KMS-11 (cell line): ENCODE measurements around the gene PAN2.
"Not testable (repeated sequence)": the region's sequence is repeated elsewhere in the genome, so short reads cannot be mapped to it uniquely, and the experiment has no call there.

Experiments used
- H2AFZ ChIP-seq: fragments of 200-600 bp; sonication (generic); 2 replicates; pipeline ENCODE4 v1.6.1; 2016; ENCODE audit warnings: antibody characterized with exemption, mixed run types, low read depth
- H3K27ac ChIP-seq: fragments of 200-600 bp; sonication (generic); 2 replicates; pipeline ENCODE4 v1.6.1; 2016; ENCODE audit warnings: mild to moderate bottlenecking, mixed run types
- H3K27me3 ChIP-seq: fragments of 200-600 bp; sonication (generic); 2 replicates; pipeline ENCODE4 v1.6.1; 2017; ENCODE audit warnings: mild to moderate bottlenecking, low read depth, mixed run types, moderate library complexity; ENCODE audit not compliant: insufficient read depth
- H3K36me3 ChIP-seq: fragments of 200-600 bp; sonication (generic); 2 replicates; pipeline ENCODE4 v1.6.1; 2017; ENCODE audit warnings: mild to moderate bottlenecking, mixed run types; ENCODE audit not compliant: insufficient read depth
- H3K4me1 ChIP-seq: fragments of 200-600 bp; sonication (generic); 2 replicates; pipeline ENCODE4 v1.6.1; 2016; ENCODE audit warnings: mild to moderate bottlenecking, low read depth, mixed run types; ENCODE audit not compliant: poor library complexity, severe bottlenecking
- H3K4me2 ChIP-seq: fragments of 200-600 bp; sonication (generic); 2 replicates; pipeline ENCODE4 v1.7.0; 2016; ENCODE audit warnings: mild to moderate bottlenecking, mixed run types
- H3K4me3 ChIP-seq: fragments of 200-600 bp; sonication (generic); IDR thresholded peaks from 2 replicates; pipeline ENCODE4 v1.6.1; 2017; ENCODE audit warnings: low read depth, low read length, mixed read lengths; ENCODE audit not compliant: insufficient read depth
- H3K79me2 ChIP-seq: fragments of 200-600 bp; sonication (generic); 2 replicates; pipeline ENCODE4 v1.6.1; 2016; ENCODE audit warnings: low read depth, mixed run types; ENCODE audit not compliant: insufficient read depth
- H3K9ac ChIP-seq: fragments of 200-600 bp; sonication (generic); 2 replicates; pipeline ENCODE4 v1.6.1; 2016; ENCODE audit warnings: mild to moderate bottlenecking, mixed run types
- H4K20me1 ChIP-seq: fragments of 200-600 bp; sonication (generic); 2 replicates; pipeline ENCODE4 v1.6.1; 2016; ENCODE audit warnings: mild to moderate bottlenecking, mixed run types; ENCODE audit not compliant: insufficient read depth
- TF ChIP-seq, protein P1 (sequence below): fragments of 200-600 bp; sonication (generic); conservative IDR thresholded peaks from 2 replicates; pipeline ENCODE4 v1.6.1; 2017; ENCODE audit warnings: low read depth, mild to moderate bottlenecking, antibody characterized with exemption, low read length, moderate library complexity, mixed read lengths

The PAN2 gene

DNA sequence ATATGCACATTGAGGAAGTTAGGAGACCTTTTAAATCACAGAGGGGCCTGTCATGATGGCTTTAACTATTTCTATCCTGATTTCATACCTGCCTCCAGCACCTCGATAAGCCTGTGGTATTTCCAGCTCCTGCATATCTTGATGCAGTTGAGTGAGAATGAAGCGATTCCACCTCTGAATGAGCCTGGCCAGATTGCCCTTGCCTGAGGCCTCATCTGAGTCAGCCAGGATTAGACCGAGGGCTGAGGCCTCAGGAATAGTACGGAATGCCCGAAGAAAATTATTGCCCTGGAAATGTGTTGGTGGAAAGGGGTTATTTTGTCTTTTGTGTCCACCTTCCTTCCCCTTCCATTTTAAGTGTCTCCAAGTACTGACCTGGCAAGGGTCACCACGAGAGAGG, 9.6 kb downstream of the PAN2 start:
- TF ChIP-seq, protein P1, sequence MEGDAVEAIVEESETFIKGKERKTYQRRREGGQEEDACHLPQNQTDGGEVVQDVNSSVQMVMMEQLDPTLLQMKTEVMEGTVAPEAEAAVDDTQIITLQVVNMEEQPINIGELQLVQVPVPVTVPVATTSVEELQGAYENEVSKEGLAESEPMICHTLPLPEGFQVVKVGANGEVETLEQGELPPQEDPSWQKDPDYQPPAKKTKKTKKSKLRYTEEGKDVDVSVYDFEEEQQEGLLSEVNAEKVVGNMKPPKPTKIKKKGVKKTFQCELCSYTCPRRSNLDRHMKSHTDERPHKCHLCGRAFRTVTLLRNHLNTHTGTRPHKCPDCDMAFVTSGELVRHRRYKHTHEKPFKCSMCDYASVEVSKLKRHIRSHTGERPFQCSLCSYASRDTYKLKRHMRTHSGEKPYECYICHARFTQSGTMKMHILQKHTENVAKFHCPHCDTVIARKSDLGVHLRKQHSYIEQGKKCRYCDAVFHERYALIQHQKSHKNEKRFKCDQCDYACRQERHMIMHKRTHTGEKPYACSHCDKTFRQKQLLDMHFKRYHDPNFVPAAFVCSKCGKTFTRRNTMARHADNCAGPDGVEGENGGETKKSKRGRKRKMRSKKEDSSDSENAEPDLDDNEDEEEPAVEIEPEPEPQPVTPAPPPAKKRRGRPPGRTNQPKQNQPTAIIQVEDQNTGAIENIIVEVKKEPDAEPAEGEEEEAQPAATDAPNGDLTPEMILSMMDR, result no peak
- Histone ChIP-seq H3K9ac (no peak overlapping the region), H3K4me2 (no peak overlapping the region), H3K4me1 (peaks cover 7% of the 10 kb centered on the region), H3K79me2 (no peaks in the 10 kb centered on the region), H4K20me1 (no peaks in the 10 kb centered on the region), H3K27me3 (no peaks in the 10 kb centered on the region), H3K36me3 (no peaks in the 10 kb centered on the region), H3K4me3 (no peak overlapping the region), H3K27ac (no peak overlapping the region), H2AFZ (no peak overlapping the region)

DNA sequence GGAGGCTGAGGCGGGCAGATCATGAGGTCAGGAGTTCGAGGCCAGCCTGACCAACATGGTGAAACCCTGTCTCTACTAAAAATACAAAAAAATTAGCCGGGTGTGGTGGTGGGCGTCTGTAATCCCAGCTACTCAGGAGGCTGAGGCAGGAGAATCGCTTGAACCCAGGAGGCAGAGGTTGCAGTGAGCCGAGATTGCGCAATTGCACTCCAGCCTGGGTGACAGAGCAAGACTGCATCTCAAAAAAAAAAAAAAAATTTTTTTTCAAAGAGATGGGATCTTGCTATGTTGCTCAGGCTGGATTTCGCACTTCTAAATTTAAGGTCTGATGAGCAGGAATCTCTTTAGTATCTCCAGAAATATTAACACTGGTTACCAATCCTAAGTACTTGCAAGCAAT, 12.2 kb downstream of the PAN2 start:
- H3K9ac ChIP-seq, H3K36me3 ChIP-seq, H4K20me1 ChIP-seq, H3K27ac ChIP-seq, H3K4me3 ChIP-seq, H2AFZ ChIP-seq, H3K4me2 ChIP-seq, H3K79me2 ChIP-seq, H3K27me3 ChIP-seq: not testable (repeated sequence)
- H3K4me1 ChIP-seq, result peaks cover 16% of the 10 kb centered on the region

DNA sequence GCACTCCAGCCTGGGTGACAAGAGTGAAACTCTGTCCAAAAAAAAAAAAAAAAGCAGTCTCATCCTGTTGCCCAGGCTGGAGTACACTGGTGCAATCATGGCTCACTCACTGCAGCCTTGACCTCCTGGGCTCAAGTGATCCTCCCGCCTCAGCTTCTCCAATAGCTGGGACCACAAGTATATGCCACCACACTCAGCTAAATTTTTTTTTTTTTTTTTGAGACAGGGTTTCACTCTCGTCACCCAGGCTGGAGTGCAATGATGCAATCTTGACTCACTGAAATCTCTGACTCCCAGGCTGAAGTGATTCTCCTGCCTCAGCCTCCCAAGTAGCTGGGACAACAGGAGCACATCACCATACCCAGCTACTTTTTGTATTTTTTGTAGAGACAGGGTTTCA, 12.8 kb downstream of the PAN2 start:
- TF ChIP-seq, protein P1, result no peak
- H3K4me2 ChIP-seq, result no peak overlapping the region
- no peak overlapping the region for H3K27ac ChIP-seq
- no peaks in the 10 kb centered on the region for H4K20me1 ChIP-seq
- peaks cover 19% of the 10 kb centered on the region for H3K4me1 ChIP-seq
- H3K9ac ChIP-seq, result no peak overlapping the region
- H2AFZ ChIP-seq, result no peak overlapping the region
- H3K79me2 ChIP-seq, result no peaks in the 10 kb centered on the region
- no peak overlapping the region for H3K4me3 ChIP-seq
- no peaks in the 10 kb centered on the region for H3K27me3 ChIP-seq
- H3K36me3 ChIP-seq, result no peaks in the 10 kb centered on the region

DNA sequence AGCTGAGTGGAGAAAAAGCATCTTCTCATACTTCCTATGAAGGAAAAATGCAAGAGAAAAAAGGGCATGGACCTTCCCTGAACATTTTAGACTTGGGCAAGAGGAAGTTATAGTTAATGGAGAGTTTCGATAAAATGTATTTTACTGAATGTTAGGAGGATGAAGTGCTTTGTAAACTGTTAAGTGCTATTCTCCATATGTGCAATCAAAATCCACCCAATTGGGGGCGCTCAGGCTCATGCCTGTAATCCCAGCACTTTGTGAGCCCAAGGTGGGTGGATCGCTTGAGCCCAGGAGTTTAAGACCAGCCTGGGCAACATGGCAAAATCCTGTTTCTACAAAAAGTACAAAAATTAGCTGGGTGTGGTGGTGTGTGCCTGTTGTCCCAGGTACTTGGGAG, 16.1 kb downstream of the PAN2 start:
- Histone ChIP-seq H3K4me3 (no peak overlapping the region), H3K36me3 (peaks cover 7% of the 10 kb centered on the region; the same call in 1 of the 2 replicates), H3K4me2 (no peak overlapping the region), H3K27me3 (no peaks in the 10 kb centered on the region), H3K79me2 (peaks cover 22% of the 10 kb centered on the region), H3K27ac (no peak overlapping the region), H2AFZ (no peak overlapping the region), H3K4me1 (peaks cover 31% of the 10 kb centered on the region), H4K20me1 (no peaks in the 10 kb centered on the region), H3K9ac (no peak overlapping the region)
- TF ChIP-seq, protein P1, result peak; percentile 38

DNA sequence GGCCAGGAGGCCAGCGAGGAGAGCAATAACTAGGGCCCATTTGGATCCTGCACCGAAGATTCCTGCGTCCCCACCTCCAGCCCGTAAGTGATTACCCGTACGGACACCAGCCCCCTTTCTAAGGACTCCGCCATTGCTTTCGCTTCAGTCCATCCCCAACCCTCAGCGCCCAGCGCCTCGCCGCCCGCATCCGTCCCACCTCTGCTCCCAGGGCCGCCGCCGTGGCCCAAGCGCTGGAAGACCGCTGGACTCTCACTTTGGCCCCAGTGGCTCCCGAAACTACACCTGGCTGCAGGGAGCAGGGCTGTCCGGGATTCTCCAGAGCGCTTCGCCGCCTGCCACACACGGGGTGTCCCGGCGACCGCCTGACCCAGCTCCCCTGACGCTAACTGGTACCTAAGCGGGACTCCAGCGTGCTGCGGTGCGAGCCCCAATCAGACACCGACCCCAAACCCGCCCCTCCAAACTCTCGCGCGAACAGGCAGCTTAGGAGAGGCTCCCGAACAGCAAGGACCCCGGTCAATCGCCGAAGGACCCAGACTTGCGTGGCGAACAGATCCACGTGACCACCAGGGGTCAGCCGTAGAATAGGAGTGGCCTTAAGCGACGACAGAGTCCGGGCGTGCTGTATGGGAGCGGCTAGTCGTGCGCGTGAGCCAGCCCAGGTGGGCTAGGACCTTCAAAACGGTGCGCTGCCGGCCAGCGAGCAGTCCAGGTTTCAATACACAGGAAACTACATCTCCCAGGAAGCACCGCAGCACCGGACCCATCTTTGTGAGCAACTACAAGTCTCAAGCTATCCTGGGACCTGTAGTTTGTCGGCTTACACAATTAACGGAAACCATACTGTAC, 18.0 kb downstream of the PAN2 start, which contains the start of gene CNPY2:
CNPY2 (minus strand) TSS at position 367 of the 852 bp plus-strand sequence. CDS start 771 bp downstream, outside the sequence.
- H3K27me3 ChIP-seq, result no peaks in the 10 kb centered on the region
- H2AFZ ChIP-seq, result peak within 1 kb of the TSS; percentile 73
- H3K4me1 ChIP-seq, result peaks cover 25% of the 10 kb centered on the region
- H3K4me2 ChIP-seq, result peak within 1 kb of the TSS; percentile 91
- TF ChIP-seq, protein P1, result peak; percentile 50
- peak within 1 kb of the TSS; percentile 76 for H3K27ac ChIP-seq
- peaks cover 7% of the 10 kb centered on the region; the same call in 1 of the 2 replicates for H3K36me3 ChIP-seq
- H3K9ac ChIP-seq, result peak within 1 kb of the TSS; percentile 84
- peak within 1 kb of the TSS; percentile 72 for H3K4me3 ChIP-seq
- H4K20me1 ChIP-seq, result no peaks in the 10 kb centered on the region
- peaks cover 22% of the 10 kb centered on the region for H3K79me2 ChIP-seq
